SK-N-SH treated with all-trans-retinoic acid at 6 μM for 48 hours (cell line): ENCODE measurements around the gene NFKB1.
A peak's percentile ranks its signal among the peaks of the same experiment; 100 is the strongest.

ENCODE experiments used
- ATAC-seq: fragments of 200-7000 bp; cut with Tn5 transposase; 3 replicates; pipeline ENCODE4 v1.9.1; 2020; ENCODE audit warnings: mild to moderate bottlenecking, moderate library complexity
- ARNTL ChIP-seq: fragments of 450-650 bp; formaldehyde crosslinking; IDR thresholded peaks from 2 replicates; pipeline ENCODE4 v1.5.0; 2020; ENCODE audit warnings: low read depth, mild to moderate bottlenecking, moderate library complexity, borderline replicate concordance
- BACH2 ChIP-seq: fragments of 250-450 bp; sonication (Bioruptor Pico); IDR thresholded peaks from 2 replicates; pipeline ENCODE4 v1.9.0; 2021; ENCODE audit warnings: mild to moderate bottlenecking, borderline replicate concordance
- CSDC2 ChIP-seq: fragments of 250-450 bp; sonication (Bioruptor Pico); IDR thresholded peaks from 2 replicates; pipeline ENCODE4 v1.5.0; 2020; ENCODE audit warnings: mild to moderate bottlenecking, moderate library complexity
- ESRRG ChIP-seq: fragments of 250-450 bp; sonication (Bioruptor Pico); IDR thresholded peaks from 2 replicates; pipeline ENCODE4 v1.6.1; 2021; ENCODE audit warnings: mild to moderate bottlenecking
- GLIS3 ChIP-seq: fragments of 250-450 bp; sonication (Bioruptor Pico); IDR thresholded peaks from 2 replicates; pipeline ENCODE4 v1.5.0; 2020; ENCODE audit warnings: mild to moderate bottlenecking, moderate library complexity
- ISL1 ChIP-seq: fragments of 250-450 bp; sonication (Bioruptor Pico); IDR thresholded peaks from 2 replicates; pipeline ENCODE4 v2.1.2; 2022; ENCODE audit warnings: mild to moderate bottlenecking, moderate library complexity
- OSR1 ChIP-seq: fragments of 250-450 bp; sonication (Bioruptor Pico); IDR thresholded peaks from 2 replicates; pipeline ENCODE4 v1.8.0; 2022; ENCODE audit warnings: moderate library complexity, mild to moderate bottlenecking, inconsistent platforms
- PATZ1 ChIP-seq: fragments of 250-450 bp; sonication (Bioruptor Pico); IDR thresholded peaks from 2 replicates; pipeline ENCODE4 v1.8.0; 2020; ENCODE audit warnings: mild to moderate bottlenecking, moderate library complexity, borderline replicate concordance
- PPARA ChIP-seq: fragments of 250-450 bp; sonication (Bioruptor Pico); IDR thresholded peaks from 2 replicates; pipeline ENCODE4 v1.5.0; 2020; ENCODE audit warnings: mild to moderate bottlenecking, borderline replicate concordance
- RARB ChIP-seq: fragments of 250-450 bp; sonication (Bioruptor Pico); IDR thresholded peaks from 2 replicates; pipeline ENCODE4 v1.8.0; 2021; ENCODE audit warnings: mild to moderate bottlenecking, moderate library complexity
- SNAI2 ChIP-seq: fragments of 250-450 bp; sonication (Bioruptor Pico); IDR thresholded peaks from 2 replicates; pipeline ENCODE4 v1.5.0; 2020; ENCODE audit warnings: mild to moderate bottlenecking, moderate library complexity
- TCF4 ChIP-seq: fragments of 250-450 bp; sonication (Bioruptor Pico); IDR thresholded peaks from 2 replicates; pipeline ENCODE4 v1.8.0; 2021; ENCODE audit warnings: mild to moderate bottlenecking, moderate library complexity, borderline replicate concordance
- TOX ChIP-seq: fragments of 250-450 bp; sonication (Bioruptor Pico); IDR thresholded peaks from 2 replicates; pipeline ENCODE4 v1.8.0; 2021; ENCODE audit warnings: mild to moderate bottlenecking, moderate library complexity, borderline replicate concordance
- TSHZ2 ChIP-seq: fragments of 250-450 bp; sonication (Bioruptor Pico); IDR thresholded peaks from 2 replicates; pipeline ENCODE4 v1.5.0; 2020; ENCODE audit warnings: mild to moderate bottlenecking, moderate library complexity
- ZC3H10 ChIP-seq: fragments of 250-450 bp; sonication (Bioruptor Pico); IDR thresholded peaks from 2 replicates; pipeline ENCODE4 v1.5.1; 2021; ENCODE audit warnings: mild to moderate bottlenecking, moderate library complexity
- ZFP3 ChIP-seq: fragments of 250-450 bp; sonication (Bioruptor Pico); IDR thresholded peaks from 2 replicates; pipeline ENCODE4 v1.5.0; 2020; ENCODE audit warnings: mild to moderate bottlenecking, moderate library complexity
- ZFP30 ChIP-seq: fragments of 450-650 bp; formaldehyde crosslinking; IDR thresholded peaks from 2 replicates; pipeline ENCODE4 v1.5.0; 2022; ENCODE audit warnings: mild to moderate bottlenecking, moderate library complexity
- ZNF565 ChIP-seq: fragments of 450-650 bp; formaldehyde crosslinking; conservative IDR thresholded peaks from 2 replicates; pipeline ENCODE4 v1.5.0; 2020; ENCODE audit warnings: low read depth, mild to moderate bottlenecking, moderate library complexity
- ZNF70 ChIP-seq: fragments of 450-650 bp; formaldehyde crosslinking; IDR thresholded peaks from 2 replicates; pipeline ENCODE4 v1.5.0; 2020; ENCODE audit warnings: mild to moderate bottlenecking, moderate library complexity
- ZNF8 ChIP-seq: fragments of 450-650 bp; formaldehyde crosslinking; IDR thresholded peaks from 2 replicates; pipeline ENCODE4 v1.5.0; 2020; ENCODE audit warnings: mild to moderate bottlenecking, moderate library complexity
- TF ChIP-seq, protein P1 (sequence below): fragments of 250-450 bp; sonication (Bioruptor Pico); IDR thresholded peaks from 2 replicates; pipeline ENCODE4 v1.5.1; 2021; ENCODE audit warnings: mild to moderate bottlenecking, moderate library complexity
- TF ChIP-seq, protein P2 (sequence below): fragments of 250-450 bp; sonication (Bioruptor Pico); IDR thresholded peaks from 2 replicates; pipeline ENCODE4 v1.8.0; 2021; ENCODE audit warnings: low read depth, mild to moderate bottlenecking, moderate library complexity, borderline replicate concordance

The NFKB1 gene

DNA sequence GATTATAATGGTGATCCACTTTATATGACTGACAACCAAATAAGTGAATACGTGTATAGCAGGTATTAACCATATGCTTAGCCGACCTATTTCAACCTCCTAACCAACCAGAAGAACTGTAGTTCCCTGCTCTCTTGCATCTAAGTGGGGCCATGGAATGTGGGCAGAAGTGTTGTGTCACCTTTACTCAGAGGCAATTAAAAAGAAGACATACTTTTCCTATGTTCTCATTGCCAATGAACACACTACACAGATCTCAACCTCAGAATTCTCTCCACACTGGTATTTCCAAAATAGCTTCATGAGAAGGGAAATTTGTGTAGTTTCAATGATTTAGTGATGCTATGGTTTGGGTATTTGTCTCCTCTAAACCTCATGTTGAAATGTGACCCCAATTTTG, 3.2 kb upstream of the NFKB1 start:
- TF ChIP-seq ZC3H10 (CRISPR knock-in tag) (no peak), PPARA (CRISPR knock-in tag) (no peak), ISL1 (CRISPR knock-in tag) (no peak), ZNF565 (no peak), ZNF70 (CRISPR knock-in tag) (no peak), OSR1 (CRISPR knock-in tag) (no peak), ZFP30 (CRISPR knock-in tag) (no peak), CSDC2 (CRISPR knock-in tag) (no peak), ESRRG (CRISPR knock-in tag) (no peak), ZFP3 (no peak), TCF4 (CRISPR knock-in tag) (no peak), TSHZ2 (CRISPR knock-in tag) (no peak), ARNTL (CRISPR knock-in tag) (no peak), ZNF8 (CRISPR knock-in tag) (no peak)
- TF ChIP-seq, protein P1, sequence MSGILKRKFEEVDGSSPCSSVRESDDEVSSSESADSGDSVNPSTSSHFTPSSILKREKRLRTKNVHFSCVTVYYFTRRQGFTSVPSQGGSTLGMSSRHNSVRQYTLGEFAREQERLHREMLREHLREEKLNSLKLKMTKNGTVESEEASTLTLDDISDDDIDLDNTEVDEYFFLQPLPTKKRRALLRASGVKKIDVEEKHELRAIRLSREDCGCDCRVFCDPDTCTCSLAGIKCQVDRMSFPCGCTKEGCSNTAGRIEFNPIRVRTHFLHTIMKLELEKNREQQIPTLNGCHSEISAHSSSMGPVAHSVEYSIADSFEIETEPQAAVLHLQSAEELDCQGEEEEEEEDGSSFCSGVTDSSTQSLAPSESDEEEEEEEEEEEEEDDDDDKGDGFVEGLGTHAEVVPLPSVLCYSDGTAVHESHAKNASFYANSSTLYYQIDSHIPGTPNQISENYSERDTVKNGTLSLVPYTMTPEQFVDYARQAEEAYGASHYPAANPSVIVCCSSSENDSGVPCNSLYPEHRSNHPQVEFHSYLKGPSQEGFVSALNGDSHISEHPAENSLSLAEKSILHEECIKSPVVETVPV, result no peak
- TF ChIP-seq, protein P2, sequence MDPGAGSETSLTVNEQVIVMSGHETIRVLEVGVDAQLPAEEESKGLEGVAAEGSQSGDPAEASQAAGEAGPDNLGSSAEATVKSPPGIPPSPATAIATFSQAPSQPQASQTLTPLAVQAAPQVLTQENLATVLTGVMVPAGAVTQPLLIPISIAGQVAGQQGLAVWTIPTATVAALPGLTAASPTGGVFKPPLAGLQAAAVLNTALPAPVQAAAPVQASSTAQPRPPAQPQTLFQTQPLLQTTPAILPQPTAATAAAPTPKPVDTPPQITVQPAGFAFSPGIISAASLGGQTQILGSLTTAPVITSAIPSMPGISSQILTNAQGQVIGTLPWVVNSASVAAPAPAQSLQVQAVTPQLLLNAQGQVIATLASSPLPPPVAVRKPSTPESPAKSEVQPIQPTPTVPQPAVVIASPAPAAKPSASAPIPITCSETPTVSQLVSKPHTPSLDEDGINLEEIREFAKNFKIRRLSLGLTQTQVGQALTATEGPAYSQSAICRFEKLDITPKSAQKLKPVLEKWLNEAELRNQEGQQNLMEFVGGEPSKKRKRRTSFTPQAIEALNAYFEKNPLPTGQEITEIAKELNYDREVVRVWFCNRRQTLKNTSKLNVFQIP (CRISPR knock-in tag), result no peak
- ATAC-seq, result no peak

DNA sequence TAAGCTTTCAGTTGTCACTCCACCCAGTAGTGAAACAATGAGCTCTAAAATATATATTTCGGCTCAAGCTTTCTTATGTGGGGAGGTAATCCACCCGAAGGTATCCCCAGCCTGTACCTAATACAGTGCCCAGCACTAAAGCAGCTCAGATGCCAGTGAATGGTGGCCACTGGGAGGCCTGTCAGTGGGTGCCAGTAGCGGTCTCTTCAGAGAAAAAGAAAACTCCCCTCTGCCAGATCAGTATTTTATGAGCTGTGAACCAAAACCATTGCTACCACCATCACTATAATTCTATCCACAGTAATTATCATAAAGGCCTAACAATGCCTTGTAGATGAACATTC, 835 bp upstream of the NFKB1 start:
- no peak for TF ChIP-seq ZNF8 (CRISPR knock-in tag)
- TF ChIP-seq ZFP3, result no peak
- no peak for TF ChIP-seq ISL1 (CRISPR knock-in tag)
- TF ChIP-seq BACH2 (CRISPR knock-in tag), result no peak
- TF ChIP-seq GLIS3, result no peak
- no peak for TF ChIP-seq CSDC2 (CRISPR knock-in tag)
- no peak for TF ChIP-seq OSR1 (CRISPR knock-in tag)
- no peak for TF ChIP-seq RARB (CRISPR knock-in tag)
- peak; percentile 39 for ATAC-seq

DNA sequence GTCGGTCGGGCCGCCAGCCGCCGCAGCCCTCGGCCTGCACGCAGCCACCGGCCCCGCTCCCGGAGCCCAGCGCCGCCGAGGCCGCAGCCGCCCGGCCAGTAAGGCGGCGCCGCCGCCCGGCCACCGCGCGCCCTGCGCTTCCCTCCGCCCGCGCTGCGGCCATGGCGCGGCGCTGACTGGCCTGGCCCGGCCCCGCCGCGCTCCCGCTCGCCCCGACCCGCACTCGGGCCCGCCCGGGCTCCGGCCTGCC, 213 bp downstream of the NFKB1 start:
- peak; percentile 70 for ATAC-seq
- TF ChIP-seq RARB (CRISPR knock-in tag), result no peak
- TF ChIP-seq ESRRG (CRISPR knock-in tag), result no peak
- no peak for TF ChIP-seq ISL1 (CRISPR knock-in tag)
- TF ChIP-seq ZNF565, result no peak
- TF ChIP-seq, protein P1, result no peak

DNA sequence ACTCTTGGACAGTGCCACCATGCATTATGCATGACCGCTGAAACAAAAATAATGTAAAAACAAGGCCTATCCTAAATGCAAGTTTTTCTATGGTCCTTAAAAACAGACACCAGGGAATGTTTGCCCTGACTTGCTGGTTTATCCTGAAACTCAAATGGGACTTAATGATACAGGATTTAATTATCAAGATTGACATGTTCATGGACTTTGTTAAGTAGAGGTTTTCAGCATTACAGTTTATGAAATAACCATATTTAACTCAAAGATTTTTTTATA, 1.3 kb downstream of the NFKB1 start:
- TF ChIP-seq ZFP30 (CRISPR knock-in tag) (no peak), PPARA (CRISPR knock-in tag) (no peak), RARB (CRISPR knock-in tag) (no peak), CSDC2 (CRISPR knock-in tag) (no peak), ZNF8 (CRISPR knock-in tag) (no peak), TCF4 (CRISPR knock-in tag) (no peak), TOX (CRISPR knock-in tag) (no peak), PATZ1 (CRISPR knock-in tag) (no peak), TSHZ2 (CRISPR knock-in tag) (no peak), ZNF70 (CRISPR knock-in tag) (no peak), ESRRG (CRISPR knock-in tag) (no peak), OSR1 (CRISPR knock-in tag) (no peak), SNAI2 (CRISPR knock-in tag) (no peak)
- TF ChIP-seq, protein P2 (CRISPR knock-in tag), result no peak

More for the DNA sequence above, 1.3 kb downstream of the NFKB1 start:
- no peak for ATAC-seq
